HCT116 (cell line): Measurements from ENCODE around the gene ACTN4. TPM values are rescaled to one million over a fixed set of nuclear protein-coding genes. Genes with fewer than 3 reads are reported as not detected.

Experiments used
- ATAC-seq: fragments of 200-7000 bp; cut with Tn5 transposase; 2 replicates; pipeline ENCODE4 v1.9.1; 2020; ENCODE audit warnings: mild to moderate bottlenecking, moderate library complexity
- BruUV-seq: library from RNA; stranded (reverse); fragments of 400-500 nt; replicated peaks from 2 replicates; lab custom pipeline; 2021; lab: Mats Ljungman, UMichigan
- CTCF ChIA-PET: fragments of 300-600 bp; sonication (Branson Sonifier 250); formaldehyde crosslinking; loops from one replicate; lab custom pipeline; 2021; ENCODE audit warnings: antibody characterized with exemption; lab: Charles Lee
- POLR2A ChIA-PET: fragments of 300-600, 350-600 bp; sonication (Branson Sonifier 250); formaldehyde crosslinking; loops from one replicate; lab custom pipeline; 2021; ENCODE audit warnings: antibody characterized with exemption; lab: Charles Lee
- RAD21 ChIA-PET, 2 experiments: fragments of 300-600 bp; sonication (Branson Sonifier 250); formaldehyde crosslinking; loops; one replicate each; lab custom pipeline; 2023; ENCODE audit warnings: low total read pairs in 2 of 2; ENCODE audit not compliant: uncharacterized antibody in 2 of 2, unreplicated experiment in 2 of 2, low non-redundant PET in 1 of 2; lab: Charles Lee
- DNase-seq: peaks from one replicate; pipeline ENCODE4 v3.0.0-alpha.2; 2010; ENCODE audit warnings: low read depth, low spot score
- H2AFZ ChIP-seq: fragments of 200-600 bp; shearing (Covaris generic), sonication (generic); 2 replicates; pipeline ENCODE4 v1.6.1; 2017; ENCODE audit warnings: low read depth, mixed run types, mixed read lengths, antibody characterized with exemption, low read length; ENCODE audit not compliant: poor library complexity, severe bottlenecking
- H3K27ac ChIP-seq: 2 replicates; pipeline ENCODE4 v1.5.1; 2012; ENCODE audit warnings: low read depth, low read length
- H3K27me3 ChIP-seq: fragments of 200-600 bp; sonication (generic); 2 replicates; pipeline ENCODE4 v1.6.1; 2016; ENCODE audit warnings: mixed run types, low read length, mixed read lengths; ENCODE audit not compliant: insufficient read depth
- H3K36me3 ChIP-seq, 2 experiments: fragments of 200-500 bp in 1 of 2; fragments of 200-600 bp in 1 of 2; sonication (Bioruptor generic) in 1 of 2; sonication (generic) in 1 of 2; 2 replicates each; pipeline versions ENCODE4 v1.5.1 to v1.6.1; 2014 to 2016; ENCODE audit warnings: low read length in 2 of 2, inconsistent platforms in 1 of 2, mixed read lengths in 1 of 2, mixed run types in 1 of 2; ENCODE audit not compliant: insufficient read depth in 2 of 2, control insufficient read depth in 1 of 2
- H3K4me1 ChIP-seq, 2 experiments: fragments of 200-600 bp in 1 of 2; sonication (generic) in 1 of 2; 2 replicates each; pipeline versions ENCODE4 v1.5.1 to v1.6.1; 2012 to 2017; ENCODE audit warnings: low read length in 2 of 2, inconsistent platforms in 1 of 2, mild to moderate bottlenecking in 1 of 2, mixed read lengths in 1 of 2, mixed run types in 1 of 2, moderate library complexity in 1 of 2; ENCODE audit not compliant: insufficient read depth in 2 of 2, control insufficient read depth in 1 of 2
- H3K4me2 ChIP-seq: fragments of 200-600 bp; sonication (generic); 2 replicates; pipeline ENCODE4 v1.6.1; 2017; ENCODE audit warnings: mixed run types, low read length, mixed read lengths
- H3K4me3 ChIP-seq, 2 experiments: fragments of 200-600 bp in 1 of 2; sonication (generic) in 1 of 2; replicated peaks in 1 of 2; 2 replicates each; pipeline ENCODE4 v1.5.1; 2011 to 2016; ENCODE audit warnings: low read length in 2 of 2, control low read depth in 1 of 2, low read depth in 1 of 2, mild to moderate bottlenecking in 1 of 2, mixed read lengths in 1 of 2, mixed run types in 1 of 2
- H3K79me2 ChIP-seq: fragments of 200-600 bp; sonication (generic); 2 replicates; pipeline ENCODE4 v1.6.1; 2017; ENCODE audit warnings: mild to moderate bottlenecking, mixed run types, low read length, moderate library complexity, mixed read lengths; ENCODE audit not compliant: insufficient read depth
- H3K9ac ChIP-seq: fragments of 200-600 bp; sonication (generic); 2 replicates; pipeline ENCODE4 v1.6.1; 2016; ENCODE audit warnings: low read length, mixed read lengths
- H3K9me2 ChIP-seq: fragments of 200-600 bp; sonication (generic), shearing (Covaris generic); 2 replicates; pipeline ENCODE4 v1.6.1; 2017; ENCODE audit warnings: mixed run types, mild to moderate bottlenecking, moderate library complexity; ENCODE audit not compliant: insufficient read depth
- H3K9me3 ChIP-seq, 2 experiments: fragments of 200-500 bp in 1 of 2; fragments of 200-600 bp in 1 of 2; sonication (Bioruptor generic) in 1 of 2; sonication (generic) in 1 of 2; 2 replicates each; pipeline ENCODE4 v1.6.1; 2014 to 2017; ENCODE audit warnings: low read length in 2 of 2, mixed read lengths in 2 of 2, inconsistent platforms in 1 of 2, low read depth in 1 of 2, mild to moderate bottlenecking in 1 of 2, mixed run types in 1 of 2, moderate library complexity in 1 of 2; ENCODE audit not compliant: control insufficient read depth in 1 of 2, insufficient read depth in 1 of 2
- H4K20me1 ChIP-seq: fragments of 200-600 bp; sonication (generic), shearing (Covaris generic); 2 replicates; pipeline ENCODE4 v1.6.1; 2017; ENCODE audit warnings: mixed run types, mild to moderate bottlenecking, moderate library complexity; ENCODE audit not compliant: insufficient read depth
- EGR1 ChIP-seq: IDR thresholded peaks from 2 replicates; pipeline ENCODE4 v1.6.1; 2012; ENCODE audit warnings: low read depth
- EZH2 ChIP-seq: fragments of 200-600 bp; sonication (generic); IDR thresholded peaks from 2 replicates; pipeline ENCODE4 v1.6.1; 2017; ENCODE audit warnings: antibody characterized with exemption, mixed run types
- EZH2phosphoT487 ChIP-seq: fragments of 200-600 bp; IDR thresholded peaks from 2 replicates; pipeline ENCODE4 v1.6.1; 2018; ENCODE audit warnings: antibody characterized with exemption, borderline replicate concordance
- JUND ChIP-seq: IDR thresholded peaks from 2 replicates; pipeline ENCODE4 v1.6.1; 2012
- POLR2AphosphoS5 ChIP-seq: IDR thresholded peaks from 2 replicates; pipeline ENCODE4 v1.6.1; 2011; ENCODE audit warnings: mild to moderate bottlenecking, low read depth, low read length, moderate library complexity
- REST ChIP-seq: IDR thresholded peaks from 2 replicates; pipeline ENCODE4 v1.6.1; 2012; ENCODE audit warnings: low read depth
- SRF ChIP-seq: IDR thresholded peaks from 2 replicates; pipeline ENCODE4 v1.6.1; 2012; ENCODE audit warnings: low read depth
- YY1 ChIP-seq: IDR thresholded peaks from 2 replicates; pipeline ENCODE4 v1.6.1; 2011; ENCODE audit warnings: low read length, low read depth, moderate library complexity, mild to moderate bottlenecking; ENCODE audit not compliant: insufficient replicate concordance; ENCODE audit errors: extremely low read depth
- intact Hi-C: fragments of 100-400 bp; cut with micrococcal nuclease; formaldehyde crosslinking; loops from 2 replicates; pipeline ENCODE4 v1.10.0; 2022
- total RNA-seq: library from RNA; stranded (reverse); gene quantifications from one replicate; pipeline ENCODE4 v1.2.1, GENCODE V29; 2021; ENCODE audit not compliant: unreplicated experiment

Gene ACTN4
- total RNA-seq, 1 experiment from 2014 or later = 651 TPM

GRCh38 chr19:38665950-38666662, 18.7 kb downstream of the ACTN4 start:
- Histone ChIP-seq H3K4me3 (no peak overlapping the region), H3K36me3 (peaks cover 7 to 16% of the 10 kb centered on the region in 2 experiments; a peak in 2 of 4 replicates), H3K27ac (peak overlapping the region; percentile 40), H3K9me2 (no peaks in the 10 kb centered on the region), H2AFZ (no peak overlapping the region), H3K9ac (peak overlapping the region; percentile 26), H3K4me1 (peaks cover 78 to 95% of the 10 kb centered on the region in 2 experiments), H4K20me1 (peaks cover 14% of the 10 kb centered on the region; the same call in 1 of the 2 replicates), H3K4me2 (peak overlapping the region; percentile 25), H3K27me3 (no peaks in the 10 kb centered on the region), H3K79me2 (peaks cover 100% of the 10 kb centered on the region), H3K9me3 (no peaks in the 10 kb centered on the region)
- ChIA-PET RAD21 (no interaction called here), CTCF (no interaction called here), POLR2A (interaction anchor here (0.6 kb wide), 1 partner anchor 19 kb away, joined by 4 read pairs; the partner anchor contains the start of gene ACTN4)
- no peak for DNase-seq
- ATAC-seq = no peak
- no TSS peak for BruUV-seq
- intact Hi-C loops = no loop called here
- TF ChIP-seq EZH2phosphoT487 = no peak
- no peak for TF ChIP-seq POLR2AphosphoS5
- TF ChIP-seq EZH2 = no peak
- TF ChIP-seq JUND = no peak
- TF ChIP-seq SRF = no peak
- no peak for TF ChIP-seq YY1
- no peak for TF ChIP-seq EGR1
- TF ChIP-seq REST = no peak
